ENCODE measurements around the gene PRM1.

DNA sequence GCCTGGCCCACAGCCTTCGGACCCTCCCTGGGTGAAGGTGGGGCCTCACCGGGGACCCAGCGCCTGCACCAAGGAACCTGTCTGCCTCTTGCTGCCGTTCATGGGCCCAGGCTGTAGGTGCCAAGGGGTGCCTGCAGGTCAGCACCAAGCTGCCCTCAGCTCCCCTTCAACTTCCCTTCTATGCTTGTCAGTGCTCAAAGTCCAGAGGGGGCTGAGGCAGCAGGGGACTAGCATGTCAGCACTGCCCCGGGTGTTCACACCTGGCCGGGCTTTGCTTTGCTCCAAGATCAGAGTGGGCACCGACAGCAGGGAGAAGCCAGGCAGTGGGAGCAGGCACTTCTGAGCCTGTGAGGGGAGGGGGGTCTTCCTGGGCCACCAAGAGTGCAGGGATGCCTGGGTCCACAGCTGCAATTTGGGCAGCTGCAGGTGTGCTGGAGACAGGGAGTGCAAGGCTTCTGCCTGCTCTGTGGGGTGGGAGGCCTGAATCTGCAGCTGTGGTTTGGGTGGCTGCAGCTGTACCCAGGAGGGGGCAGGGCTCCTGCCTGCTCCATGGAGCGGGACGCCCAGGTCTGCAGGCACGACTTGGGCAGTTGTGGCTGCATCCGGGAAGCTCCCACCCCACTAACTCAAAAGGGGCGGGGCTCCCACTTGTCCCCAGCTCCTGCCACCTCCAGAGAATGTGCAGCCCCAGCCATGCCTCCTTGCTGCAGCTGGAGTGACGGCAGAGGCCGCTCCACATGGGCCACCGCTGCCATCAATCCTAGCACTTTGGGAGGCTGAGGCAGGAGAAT lies 27.6 kb upstream of the PRM1 start:
- TF ChIP-seq POLR2A (IDR thresholded peaks at IDR 0.05; ENCODE audit: low read length) (no peak), GATA1 (IDR thresholded peaks at IDR 0.05; ENCODE audit: low read depth, low read length) (no peak)
